NCI-H524 treated with DMSO at 0.1 percent for 48 hours (cell line): ENCODE measurements around the gene RSAD1.

Source experiments
- DNase-seq: peaks from one replicate; lab custom pipeline; 2025; lab: John Stamatoyannopoulos, UW

The RSAD1 gene

DNA sequence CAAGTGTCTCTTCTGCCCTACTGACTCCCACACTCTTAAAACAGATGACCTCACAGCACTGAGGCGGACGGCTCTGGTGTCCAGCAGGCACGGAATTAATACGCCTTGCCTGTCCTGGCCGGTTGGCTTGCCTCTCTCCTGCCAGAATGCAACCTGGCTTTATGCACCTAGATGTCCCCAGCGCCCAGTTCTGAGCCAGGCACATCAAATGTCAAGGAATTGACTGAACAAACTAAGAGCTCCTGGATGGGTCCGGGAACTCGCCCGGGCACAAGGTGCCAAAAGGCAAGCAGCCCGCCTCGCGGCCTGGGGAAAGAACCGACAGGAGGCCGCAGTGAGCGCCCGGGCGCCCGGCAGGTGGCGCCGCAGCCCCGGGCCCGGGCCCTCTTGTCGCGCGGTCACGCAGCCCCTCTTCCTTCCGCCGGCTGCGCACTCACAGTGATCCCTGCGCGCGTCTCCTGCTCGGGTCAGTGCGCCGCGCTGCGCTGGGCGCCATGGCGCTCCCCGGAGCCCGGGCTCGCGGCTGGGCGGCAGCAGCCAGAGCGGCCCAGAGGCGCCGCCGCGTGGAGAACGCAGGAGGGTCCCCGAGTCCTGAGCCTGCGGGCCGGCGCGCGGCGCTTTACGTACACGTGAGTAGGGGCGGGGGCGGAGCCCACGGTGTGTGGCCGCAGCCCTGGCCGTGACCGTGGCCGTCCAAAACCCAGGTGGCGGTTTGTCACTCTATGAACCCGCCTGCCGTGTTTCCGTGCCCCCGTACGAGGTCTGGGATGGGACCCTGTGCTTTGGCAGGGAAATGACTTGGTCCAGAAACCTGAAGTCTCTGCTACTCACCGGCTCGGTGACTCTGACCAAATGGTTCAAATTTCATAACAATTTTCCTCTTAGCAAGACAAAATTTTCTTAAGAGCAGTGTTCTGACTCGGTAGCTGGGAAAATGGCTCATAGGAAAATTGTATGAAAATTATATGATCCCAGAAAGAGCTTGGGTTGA is at the start of gene RSAD1:
Gene RSAD1, plus strand, starts transcription at position 470 of the 991 bp plus-strand sequence. Its CDS starts 25 bp downstream, at position 495.
- DNase-seq, result peak; percentile 33

DNA sequence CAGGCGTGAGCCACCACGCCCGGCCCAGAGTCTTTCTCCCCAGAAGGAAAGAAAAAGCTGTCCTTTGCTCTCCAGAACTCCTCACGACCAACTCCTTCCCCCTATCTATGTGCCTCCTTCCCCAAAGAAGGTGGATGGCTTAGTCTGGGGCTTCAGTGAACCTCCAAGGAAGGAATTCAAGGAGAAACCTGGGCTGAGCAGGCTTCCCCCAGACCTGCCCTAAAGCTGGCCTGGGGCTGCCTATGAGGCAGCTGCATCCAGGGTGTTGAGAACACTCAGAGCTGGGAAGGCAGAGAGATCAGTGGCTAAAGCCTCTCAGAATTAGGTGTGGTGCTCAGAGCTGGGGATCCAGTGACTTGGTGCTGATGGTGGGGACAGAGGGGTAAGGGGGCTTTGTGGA is 48.9 kb upstream of the RSAD1 start:
- DNase-seq, result no peak

DNA sequence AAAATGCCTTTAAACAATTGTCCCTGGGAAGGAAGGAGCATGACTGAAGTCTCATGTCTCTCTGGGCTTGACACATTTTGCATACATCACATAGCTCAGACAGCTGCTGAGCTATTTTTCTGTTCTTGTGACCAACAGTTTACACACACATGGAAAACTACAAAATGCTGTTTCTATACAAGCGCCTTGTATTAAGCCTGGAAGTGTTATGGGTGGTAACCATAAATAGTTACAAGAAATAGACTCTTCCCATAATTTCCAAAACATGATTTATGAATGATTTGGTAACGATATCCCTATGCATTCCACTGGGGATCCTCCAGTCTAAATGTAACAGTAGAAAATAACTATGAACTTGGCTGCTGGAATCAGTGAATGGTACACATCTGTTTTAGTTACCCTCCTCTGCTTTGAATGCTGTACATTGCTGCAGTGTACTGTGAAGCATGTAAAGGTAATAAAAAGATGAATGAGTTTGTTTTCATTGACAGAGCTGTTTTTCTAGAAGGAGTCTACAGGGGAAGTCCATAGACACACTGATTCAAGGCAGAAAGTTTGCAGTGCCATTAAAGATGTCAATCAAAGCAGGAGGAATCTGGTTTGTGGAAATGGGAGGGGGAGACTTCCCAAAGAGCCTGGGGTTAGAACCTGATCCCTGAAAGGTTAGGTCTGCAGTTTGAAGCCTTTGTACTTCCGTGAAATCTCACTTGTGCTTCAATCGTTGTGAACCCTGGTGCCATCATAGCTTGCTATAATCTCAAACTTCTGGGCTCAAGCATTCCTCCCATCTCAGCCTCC is 47.6 kb upstream of the RSAD1 start:
- DNase-seq, result no peak

DNA sequence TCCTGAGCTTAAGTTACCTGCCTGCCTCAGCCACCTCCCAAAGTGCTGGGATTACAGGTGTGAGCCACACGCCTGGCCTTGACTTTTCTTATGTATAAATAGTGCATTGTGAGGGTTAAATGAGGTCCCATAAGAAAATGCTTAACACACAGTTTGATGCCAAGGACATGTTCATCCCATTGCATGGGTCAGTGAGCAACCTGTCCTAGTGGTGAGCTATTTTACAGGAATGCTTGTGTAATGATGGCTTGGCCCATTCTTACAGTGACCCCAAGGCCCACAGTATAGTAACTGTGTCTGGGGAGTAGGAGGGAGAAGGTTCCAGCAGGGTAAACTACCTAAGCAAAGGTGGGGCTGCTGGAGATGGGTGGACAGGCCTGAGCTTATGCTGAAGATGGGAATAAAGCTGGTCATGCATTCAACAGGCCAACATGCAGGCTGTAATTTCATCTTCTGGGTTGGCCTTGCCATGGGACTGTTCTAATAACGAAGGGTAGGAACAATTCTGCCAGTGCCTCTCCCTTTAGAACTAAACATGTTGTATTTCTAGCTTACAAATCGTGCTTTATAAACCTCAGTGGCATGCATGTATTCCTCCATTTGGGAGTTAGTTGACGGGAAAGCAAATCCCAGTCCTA is 46.4 kb upstream of the RSAD1 start:
- DNase-seq, result no peak

- no peak for DNase-seq
These were observed 41.3 kb upstream of the RSAD1 start for GRCh38 chr17:50437409-50437808.

- no peak for DNase-seq
These were observed 39.7 kb upstream of the RSAD1 start for GRCh38 chr17:50439008-50439407.

GRCh38 chr17:50440172-50440837 is 38.4 kb upstream of the RSAD1 start:
- DNase-seq, result no peak

GRCh38 chr17:50440838-50441829 is 37.5 kb upstream of the RSAD1 start:
- DNase-seq, result no peak

GRCh38 chr17:50443505-50443974 is 35.1 kb upstream of the RSAD1 start:
- no peak for DNase-seq

DNA sequence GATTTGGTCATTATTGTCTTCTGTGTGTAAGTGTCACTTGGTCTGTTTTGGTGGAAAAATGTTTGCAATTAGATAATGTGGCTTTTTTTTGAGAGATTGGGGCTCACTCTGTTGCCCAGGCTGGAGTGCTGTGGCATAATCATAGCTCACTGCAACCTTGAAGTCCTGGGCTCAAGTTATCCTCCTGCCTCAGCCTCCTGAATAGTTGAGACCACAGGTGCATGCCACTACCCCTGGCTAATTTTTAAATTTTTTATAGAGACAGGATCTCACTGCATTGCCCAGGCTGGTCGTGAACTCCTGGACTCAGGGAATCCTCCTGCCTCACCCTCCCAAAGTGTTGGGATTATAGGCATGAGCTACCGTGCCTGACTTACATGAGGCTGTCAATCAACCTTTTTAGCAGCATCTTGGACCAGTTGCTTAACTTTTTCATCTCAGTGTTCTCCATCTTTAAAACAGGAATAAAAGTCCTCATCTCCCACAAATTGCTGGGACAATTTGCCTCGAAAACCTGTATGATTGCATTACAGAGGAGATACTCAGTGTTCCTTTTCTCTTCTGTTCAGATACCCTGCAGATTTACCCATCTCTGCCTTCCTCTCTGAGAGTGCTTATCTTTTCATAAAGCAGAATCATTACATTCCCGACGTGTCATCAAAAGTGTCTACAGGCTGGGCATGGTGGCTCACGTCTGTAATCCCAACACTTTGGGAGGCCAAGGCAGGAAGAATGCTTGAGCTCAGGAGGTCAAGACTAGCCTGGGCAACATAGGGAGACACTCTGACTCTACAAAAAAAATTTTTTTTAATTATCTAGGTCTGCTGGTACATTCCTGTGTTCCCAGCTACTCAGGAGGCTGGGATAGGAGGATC is 33.6 kb upstream of the RSAD1 start:
- DNase-seq, result no peak

- DNase-seq, result no peak
These were observed 32.8 kb upstream of the RSAD1 start for GRCh38 chr17:50445730-50446325.

GRCh38 chr17:50447870-50448595 is 30.6 kb upstream of the RSAD1 start:
- DNase-seq, result no peak

GRCh38 chr17:50448643-50449042 is 30.0 kb upstream of the RSAD1 start:
- DNase-seq, result no peak

DNA sequence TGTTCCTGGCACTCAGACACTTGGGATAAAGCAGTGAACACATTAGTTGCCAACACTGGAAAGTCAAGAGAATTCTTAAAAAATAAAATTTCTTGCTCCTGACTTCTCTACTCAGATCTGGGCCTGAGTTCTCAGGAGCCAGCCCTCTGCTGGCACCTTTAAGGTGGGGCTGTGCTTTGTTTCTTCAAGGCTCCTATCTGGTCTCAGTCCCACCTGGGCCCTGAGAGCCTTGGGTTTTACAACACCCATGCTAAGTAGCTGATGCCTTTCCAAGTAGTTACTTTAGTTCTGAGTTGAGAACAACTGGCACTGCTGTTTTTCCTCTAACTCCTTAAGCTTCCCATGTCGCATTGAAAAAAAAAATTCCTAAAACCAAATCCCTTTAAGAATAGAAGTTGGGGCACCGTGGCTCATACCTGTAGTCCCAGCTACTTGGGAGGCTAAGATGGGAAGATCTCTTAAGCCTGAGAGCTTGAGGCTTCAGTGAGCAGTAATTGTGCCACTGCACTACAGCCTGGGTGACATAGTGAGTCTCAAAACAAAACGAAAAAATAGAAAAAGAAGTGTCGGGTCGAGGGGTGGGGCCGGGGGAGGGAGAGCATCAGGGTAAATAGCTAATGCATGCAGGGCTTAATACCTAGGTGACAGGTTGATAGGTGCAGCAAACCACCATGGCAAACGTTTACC is 26.6 kb upstream of the RSAD1 start:
- DNase-seq, result no peak

GRCh38 chr17:50452630-50453300 is 25.9 kb upstream of the RSAD1 start:
- DNase-seq, result no peak

- no peak for DNase-seq
These were observed 24.8 kb upstream of the RSAD1 start for GRCh38 chr17:50453901-50454300.

GRCh38 chr17:50457621-50458020 is 21.0 kb upstream of the RSAD1 start:
- no peak for DNase-seq
